Fibroblast of skin of right quadriceps (primary cell): ENCODE measurements around the gene CRACR2A.

ENCODE experiments used
- DNase-seq: peaks from one replicate; pipeline ENCODE4 v3.0.0-alpha.2; 2013

Gene CRACR2A

DNA sequence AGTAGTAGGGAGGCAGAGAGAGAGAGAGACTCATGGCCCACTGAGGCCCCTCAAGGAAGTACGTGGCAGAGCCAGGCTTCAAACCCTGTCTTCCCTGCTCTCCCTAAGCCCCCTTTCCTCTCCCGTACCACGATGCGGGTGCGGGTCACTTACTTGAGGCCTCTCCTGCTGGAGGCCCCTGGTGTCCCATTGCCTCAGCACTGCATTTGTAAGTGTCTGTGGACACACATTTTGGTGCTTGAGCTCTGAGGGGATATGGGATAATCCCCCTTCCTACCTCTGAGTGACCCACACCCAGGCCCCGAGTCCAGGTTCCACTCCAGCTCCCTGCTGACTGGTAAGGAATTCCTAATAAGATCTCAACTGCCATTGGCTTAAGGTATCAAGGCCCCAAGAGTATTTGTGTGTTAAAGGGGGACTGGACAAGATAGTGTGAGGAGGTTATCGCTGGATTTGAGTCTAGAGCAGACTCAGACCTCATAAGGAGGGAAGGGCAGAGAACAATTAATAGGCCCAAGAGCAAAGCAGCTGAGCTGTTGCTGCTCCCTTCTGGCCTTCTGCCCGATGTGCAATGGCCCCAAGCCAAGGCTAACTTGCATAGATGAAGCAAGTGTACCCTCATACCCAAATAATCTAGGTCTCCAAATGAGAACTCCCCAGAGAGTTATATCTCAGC is 71.9 kb downstream of the CRACR2A start:
- DNase-seq = peak; percentile 15

DNA sequence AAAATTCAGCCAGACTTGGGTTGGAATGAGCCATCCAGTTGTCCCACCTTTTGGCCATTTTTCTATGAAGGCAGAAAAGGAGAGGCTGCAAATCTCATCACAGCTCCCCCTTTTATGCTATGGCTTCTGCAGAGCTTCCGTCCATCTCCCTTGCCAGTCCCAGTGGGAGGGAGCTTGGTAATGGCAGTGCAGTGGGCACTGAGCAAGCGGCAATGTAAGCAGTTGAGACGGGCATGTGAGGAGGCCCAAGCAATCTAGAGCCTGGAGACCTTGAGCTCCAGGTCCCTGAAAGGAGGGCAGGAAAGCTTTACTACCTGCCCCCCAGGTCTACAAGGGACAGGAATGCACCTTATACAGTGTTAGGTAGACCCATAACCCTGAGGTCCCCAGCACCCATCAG is 73.1 kb downstream of the CRACR2A start:
- DNase-seq = no peak

DNA sequence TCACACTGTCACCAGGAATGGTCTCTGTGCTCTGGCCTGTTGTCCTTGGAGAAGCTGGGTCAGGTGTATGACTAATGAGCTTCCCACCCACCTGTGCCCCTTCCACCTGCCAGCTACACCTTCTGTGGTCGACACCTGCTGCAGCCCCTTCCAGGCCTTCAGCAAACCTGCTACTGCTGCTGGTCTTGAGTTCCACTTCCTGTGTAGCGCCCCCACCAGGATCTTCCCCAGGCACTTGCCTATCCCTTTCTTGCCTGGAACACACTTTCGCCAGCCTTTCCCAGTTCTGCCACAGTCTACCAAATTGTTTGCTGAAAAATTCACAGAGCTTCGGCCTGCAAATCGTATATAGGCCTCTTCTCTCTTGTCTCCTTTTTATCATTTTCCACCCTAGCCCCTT is 75.3 kb downstream of the CRACR2A start:
- no peak for DNase-seq

DNA sequence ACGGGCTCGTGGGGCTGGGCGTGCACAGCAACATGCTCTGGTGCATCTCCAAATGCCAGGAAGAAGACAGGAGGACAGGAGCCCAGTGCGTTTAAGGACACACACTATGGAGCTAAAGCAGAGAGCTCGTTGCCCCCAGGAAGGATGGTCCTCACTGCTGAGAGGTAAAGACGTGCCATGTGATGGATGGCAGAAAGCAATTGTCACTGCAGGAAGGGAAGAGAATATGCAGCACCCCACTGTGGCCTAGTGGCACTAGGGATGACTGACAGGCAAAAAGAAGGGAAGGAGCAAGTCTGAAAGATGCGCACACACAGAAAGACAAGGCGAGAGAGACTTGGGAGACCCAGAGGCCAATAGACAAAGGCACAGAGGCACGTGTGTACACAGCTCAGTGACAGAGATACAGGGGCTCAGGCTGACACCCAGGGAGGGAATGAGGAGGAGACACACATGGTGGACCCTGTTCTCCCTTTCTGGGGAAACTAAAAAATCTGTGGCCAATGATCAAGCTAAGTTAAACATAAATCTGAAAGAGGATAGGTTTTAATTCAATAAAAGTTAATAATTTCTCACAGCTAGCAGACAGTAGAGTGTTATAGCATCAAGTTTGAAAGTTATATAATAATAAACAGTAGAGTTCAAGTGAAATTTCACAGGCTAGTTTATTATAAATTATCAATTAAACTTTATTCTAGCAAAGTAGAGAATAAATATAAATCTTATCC is 78.8 kb downstream of the CRACR2A start:
- DNase-seq = no peak

DNA sequence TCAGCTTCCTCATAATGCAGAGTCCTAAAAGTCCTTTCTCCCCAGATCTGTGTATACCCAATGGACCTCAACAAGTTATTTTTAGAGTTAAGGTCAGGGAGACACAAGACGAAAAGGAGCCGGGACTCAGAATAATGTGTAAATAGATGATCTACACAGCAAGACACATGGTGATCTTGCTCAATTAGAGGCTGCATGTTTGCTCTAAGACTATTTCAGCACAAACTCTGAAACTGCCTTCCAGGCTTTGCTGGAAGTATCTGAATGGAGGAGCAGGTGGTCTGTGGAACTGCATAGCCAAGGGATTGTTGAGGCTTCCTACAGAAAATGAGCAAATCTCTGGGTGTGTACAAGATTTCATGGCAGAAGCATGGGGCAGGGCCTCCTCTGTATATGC is 80.8 kb downstream of the CRACR2A start:
- DNase-seq = no peak

DNA sequence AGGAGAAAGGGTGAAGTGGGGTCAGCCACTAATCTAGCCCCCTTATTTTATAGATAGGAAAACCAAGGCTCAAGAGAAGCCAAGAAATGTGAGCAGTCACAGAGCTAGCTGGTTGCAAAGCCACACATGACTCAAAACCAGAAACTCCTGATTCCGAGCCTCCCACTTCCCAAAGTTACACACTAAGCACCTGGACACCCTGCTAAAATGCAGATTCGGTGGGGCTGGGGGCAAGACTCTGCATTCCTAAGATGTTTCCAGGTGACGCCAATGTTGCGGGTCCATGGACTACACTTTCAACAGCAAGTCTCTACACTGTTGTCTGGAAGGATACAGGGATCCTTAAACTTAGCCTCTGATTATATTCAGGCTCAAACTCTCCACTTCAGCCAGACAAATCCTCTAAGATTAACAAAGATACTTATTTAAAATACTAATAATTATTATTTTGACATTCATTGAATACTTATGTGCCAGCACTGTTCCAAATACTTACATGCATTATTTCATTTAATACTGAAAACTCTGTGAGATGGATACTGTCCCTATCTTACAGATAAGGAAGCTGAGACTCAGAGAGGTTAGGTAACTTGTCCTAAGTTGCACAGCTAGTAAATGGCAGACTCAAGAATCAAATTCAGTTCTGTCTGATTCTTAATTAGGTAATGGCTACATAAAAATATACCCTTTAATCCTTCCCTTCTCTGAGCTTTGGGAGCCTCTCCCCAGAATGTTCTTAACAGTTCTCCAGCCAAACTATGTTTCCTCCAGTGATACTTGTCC is 81.4 kb downstream of the CRACR2A start:
- DNase-seq = no peak

DNA sequence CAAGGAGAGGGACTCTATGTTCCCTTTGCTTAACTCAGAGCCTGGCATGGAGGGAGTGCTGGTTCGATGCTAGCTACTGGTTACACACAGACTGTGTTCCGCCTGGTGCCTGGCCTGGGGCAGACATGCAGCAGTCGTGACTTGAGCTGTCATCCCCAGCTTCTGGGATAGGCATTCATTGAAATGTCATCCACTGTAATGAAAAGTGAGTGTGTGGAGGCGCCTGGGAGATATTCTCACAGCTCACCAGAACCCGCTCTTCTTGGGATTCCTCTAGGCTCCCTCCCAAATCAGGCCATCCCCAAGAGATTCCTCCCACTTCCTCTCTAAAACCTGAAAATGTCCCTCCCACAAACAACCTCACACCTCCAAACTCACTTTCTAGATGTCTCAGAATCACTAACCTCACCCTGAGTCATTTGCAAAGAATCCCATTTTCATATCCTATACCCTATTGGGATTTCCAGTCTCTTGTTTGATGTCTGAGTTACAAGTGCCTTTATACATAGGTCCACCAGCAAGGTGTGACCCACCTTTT is 82.8 kb downstream of the CRACR2A start:
- DNase-seq = no peak

DNA sequence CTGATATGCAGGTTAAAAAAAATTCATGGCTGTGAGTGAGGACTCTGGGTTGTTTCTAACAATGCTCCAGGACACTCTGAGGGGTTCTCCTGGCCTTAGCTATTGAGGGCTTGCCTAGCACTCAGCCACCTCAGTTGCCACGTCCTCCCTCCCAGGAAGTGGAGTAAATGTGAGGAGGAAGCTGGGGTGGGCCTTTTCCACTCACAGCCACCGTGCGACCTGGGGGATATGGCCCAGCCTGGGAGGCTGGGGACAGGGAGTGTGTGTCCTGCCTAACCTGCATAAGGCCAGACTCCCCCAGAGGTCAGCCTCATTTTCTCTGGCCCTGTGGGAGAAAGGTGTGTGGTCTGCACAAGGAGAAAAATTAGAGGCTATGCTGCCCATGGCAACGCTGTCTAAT is 83.3 kb downstream of the CRACR2A start:
- no peak for DNase-seq

DNA sequence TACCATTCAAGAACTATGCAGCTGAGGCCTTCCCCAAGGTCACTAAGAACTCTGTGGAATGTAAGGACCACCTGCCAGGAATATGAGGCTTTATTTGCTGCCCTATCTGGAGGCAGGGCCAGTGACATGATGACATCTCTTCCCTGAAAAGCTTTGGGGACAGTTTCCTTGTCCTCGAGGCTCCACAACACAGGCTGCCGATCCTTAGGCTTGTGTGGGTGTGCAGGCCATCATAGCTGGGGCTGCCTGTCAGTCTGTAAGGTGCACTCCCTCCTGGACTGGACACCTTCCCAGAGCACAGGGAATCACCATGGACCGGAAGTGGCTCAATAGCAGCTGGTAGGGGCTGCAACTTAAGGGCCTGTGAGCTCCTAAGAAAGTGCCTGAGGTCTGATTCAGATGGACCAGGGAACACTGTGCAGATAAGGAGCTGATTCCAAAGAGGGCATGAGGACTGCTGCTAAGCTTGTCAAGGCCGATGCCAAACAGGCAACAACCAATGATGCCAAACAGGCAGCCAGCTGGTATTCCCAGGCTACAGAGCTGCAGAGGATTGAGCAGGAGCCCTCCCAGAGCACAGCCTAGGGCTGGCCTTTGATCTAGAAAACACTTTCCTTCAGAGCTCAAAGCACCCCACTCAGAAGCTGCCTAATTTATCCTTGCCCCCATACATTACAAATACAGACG is 84.3 kb downstream of the CRACR2A start:
- DNase-seq = no peak

DNA sequence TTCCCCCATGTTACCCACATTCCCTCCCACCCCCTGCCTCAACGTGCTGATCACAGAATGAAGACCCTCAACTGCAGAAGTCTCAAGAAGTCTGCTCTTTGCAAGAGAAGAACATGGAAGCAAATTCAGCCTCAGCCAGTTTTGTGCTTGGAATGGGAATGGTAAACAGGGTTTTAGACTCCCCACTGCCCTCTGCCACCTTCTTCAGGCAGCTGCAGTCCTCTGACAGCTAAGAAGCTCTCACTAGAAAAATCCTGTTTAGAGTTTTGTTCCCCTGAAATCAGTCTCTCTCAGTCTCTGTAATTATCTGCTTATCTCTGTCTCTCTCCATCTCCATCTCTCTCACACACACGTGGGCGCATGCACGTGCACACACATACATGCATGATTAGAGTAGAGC is 85.4 kb downstream of the CRACR2A start:
- no peak for DNase-seq

DNA sequence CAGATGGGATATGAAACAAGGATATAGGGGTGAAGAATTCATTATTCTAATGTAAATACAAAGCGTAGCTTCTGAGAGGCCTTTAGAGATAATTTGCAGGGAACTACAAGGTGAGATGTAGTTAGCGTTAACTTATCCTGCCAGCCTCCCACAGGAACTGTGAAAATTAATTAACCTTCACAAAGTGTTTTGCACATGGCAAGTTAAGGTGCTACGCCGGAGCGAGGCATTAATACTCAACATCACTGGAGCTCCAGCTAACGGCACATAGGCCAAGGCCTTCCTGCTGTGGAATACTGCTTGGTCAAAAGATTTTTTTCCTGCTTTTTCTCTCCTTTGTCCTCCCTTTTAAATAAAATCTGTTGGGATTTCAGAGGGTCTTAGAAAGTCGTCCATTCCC is 86.5 kb downstream of the CRACR2A start:
- DNase-seq = no peak

DNA sequence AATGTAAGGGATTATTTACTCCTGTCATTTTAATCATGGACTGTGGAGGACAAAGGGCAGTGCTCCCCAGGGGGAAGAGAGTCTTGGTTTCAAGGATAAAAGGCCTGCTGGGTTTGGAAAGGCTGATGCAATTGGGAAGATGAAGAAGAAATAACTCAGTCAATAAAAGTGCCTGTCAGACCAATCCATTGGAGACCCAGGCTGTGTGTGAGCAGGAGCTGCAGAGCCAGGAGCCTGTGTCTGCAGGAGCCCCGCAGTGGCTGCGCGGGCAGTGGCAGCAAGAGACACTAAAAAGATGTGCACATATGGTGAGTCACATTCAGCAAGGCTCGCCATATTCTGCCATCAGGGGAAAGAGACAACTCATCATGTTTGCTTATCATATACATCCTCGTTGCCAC is 90.4 kb downstream of the CRACR2A start:
- DNase-seq = peak; percentile 63

DNA sequence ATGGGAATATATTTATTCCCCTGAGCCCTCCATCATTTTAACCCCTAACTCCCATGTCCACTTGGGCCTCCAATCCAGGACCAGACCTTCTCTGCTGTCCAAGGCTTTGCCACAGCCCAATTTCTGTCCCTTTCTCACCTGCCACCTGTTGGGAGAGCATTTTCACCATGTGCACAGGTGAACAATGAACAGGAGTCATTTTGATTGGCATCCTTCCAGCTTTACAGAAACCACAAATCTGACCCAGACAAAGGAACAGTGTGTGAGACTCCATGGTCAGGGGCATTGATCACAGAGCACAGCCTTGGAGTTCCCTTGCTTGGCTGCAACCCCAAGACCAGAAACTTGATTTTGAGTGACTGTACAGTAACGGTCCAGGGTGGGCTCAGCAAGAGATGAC is 91.9 kb downstream of the CRACR2A start:
- DNase-seq = no peak

DNA sequence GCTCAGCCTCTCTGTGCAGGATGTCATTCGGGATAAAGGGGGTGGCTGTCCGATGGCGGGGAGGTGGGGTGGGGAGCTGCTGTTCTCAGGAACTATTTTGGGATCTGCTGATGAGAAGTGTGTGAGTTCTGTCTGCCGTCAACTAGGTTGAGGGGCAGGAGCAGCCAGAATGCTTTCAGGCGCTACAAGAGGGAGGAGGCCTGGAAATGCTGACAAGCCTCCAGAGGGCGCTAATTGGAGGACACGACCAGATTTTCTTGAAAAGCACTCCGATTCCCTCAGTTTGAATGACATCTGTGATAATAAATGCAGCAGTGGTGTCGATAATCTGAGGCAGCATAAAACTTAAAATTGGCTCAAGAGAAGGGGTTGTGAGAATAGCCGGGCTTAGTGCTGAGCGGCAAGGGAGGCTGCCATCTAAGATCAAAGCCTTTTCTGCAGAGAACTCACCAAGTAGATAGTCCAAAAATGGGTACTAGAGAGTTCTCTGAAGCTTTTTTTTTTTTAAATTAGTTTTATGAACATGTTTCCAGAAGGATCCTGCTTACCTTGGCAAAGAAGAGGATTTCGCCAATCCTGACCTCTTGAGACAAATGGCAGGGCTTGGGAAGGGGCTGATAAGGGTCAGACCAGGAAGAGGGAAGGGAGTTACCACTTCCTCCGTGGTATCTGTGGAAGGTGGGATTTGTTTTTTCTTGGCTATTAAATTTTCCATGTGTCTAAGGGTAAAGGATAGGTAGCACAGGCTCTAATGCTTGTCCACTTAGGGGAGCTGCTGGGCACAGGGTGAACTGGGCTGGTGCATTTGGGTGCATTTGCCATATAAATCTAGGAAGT is 94.4 kb downstream of the CRACR2A start:
- DNase-seq = peak; percentile 19

DNA sequence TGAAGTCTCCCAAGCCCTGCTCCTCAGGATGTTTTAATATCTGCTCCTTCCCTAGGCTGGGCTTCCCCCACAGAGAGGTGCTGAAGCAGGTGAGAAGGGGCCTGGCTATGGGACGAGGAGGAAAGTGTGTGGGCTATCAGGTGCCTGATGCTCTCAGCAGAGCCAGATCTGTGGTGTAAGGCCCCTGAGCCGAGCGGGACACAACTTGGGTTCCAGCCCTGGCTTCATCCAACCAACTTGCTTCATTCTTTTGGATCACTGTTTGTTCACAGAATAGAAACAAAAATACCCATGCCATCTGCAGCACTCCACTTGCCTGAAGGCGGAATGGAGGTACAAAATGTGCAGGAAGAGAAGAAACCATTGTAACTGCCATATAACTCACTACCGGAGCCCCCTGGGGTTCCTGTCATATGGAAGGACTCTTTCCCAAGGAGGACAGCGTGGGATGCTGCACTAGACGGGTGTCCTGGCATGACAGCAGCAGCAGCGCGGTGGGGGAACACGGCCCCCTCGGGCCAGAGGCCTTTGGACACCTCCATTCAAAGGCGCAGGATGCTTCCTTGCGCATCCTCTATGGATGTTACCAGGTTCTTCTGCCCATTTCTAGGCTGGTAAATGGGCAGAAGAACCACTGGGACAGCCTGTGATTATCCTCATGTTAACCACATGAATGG is 95.8 kb downstream of the CRACR2A start:
- no peak for DNase-seq

DNA sequence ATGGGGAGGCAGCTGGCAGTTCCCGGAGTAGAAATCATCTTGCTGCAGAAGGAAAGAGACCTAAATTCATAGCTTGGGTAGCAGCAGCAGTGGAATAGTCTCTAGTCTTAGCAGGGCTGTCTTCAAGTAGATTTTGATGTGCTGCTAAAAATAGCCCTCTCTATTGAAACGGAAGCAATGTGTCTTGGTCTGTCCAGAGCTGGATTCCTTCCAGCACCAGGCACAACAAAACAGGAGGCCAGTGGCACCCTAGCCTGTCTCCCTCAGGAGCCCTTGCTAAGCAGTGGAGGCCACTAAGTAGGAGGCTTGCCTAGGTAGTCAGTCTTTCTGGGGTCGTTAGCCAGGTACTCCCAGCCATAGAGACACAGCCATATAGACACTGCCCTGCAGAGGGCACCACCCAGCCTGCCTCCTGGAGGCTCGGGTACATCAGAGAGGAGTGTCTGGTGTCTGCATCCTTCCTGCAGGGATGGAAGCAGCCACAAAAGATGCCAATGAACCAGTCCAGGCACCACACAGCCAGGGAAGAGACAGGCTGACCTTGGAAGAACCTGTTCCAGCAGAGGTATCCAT is 97.5 kb downstream of the CRACR2A start:
- peak; percentile 11 for DNase-seq

DNA sequence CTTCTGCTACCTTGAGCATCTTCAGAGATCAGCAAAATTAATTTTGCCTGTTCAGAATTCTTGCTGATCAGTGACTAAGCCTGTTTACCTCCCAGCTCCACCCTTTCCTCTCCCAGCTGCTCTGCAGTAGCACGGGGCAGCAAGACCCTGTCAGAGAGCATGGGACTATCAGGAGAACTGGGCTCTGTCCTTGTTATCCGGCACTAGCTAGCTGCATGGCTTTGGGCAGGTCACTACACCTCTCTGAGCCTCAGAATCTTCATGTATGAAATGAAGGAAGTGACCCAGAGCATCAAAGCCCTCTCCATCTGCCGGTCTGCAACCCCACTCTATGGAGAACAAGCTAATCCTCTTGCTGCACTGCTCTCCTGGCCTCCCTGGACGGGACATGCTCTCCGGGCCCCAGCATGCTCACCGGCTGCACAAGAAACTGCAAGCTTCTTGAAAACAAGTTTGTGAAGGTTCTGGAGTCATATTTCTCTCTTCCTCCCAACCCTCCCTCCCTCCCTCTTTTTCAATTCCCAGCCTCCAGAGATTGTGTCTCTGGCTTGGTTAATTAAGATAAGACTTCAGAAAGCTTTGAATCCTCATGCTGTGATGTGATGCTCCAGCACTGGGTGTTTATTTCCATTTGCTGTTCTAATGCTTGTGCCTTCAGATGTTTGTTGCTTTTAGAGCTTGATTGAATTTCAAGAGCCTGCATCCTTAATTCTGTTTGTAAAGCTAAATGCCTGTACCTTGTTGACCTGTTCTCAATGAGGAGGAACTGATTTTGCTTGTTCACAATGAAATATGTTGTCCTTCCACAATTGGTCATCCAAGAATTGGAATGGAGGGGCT is 101.1 kb downstream of the CRACR2A start:
- DNase-seq = no peak

DNA sequence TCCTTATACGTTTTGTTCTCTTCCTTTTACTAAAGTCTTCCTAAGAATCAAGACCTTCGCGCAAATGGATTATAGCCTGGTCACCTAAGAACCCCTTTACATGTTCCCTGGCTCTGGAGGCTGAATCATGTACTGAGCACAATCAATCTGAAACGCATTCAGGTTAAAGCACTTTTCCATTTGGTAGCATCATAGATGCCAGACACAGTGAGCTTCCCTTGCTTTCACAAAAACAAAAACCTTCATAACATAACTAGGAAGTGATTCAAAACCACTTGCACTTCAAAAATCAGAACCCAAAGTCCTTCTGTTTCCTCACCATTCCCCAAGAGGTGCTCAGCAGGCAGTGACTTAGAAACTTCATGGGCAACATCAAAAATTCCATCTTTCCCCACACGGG is 105.4 kb downstream of the CRACR2A start:
- DNase-seq = no peak

DNA sequence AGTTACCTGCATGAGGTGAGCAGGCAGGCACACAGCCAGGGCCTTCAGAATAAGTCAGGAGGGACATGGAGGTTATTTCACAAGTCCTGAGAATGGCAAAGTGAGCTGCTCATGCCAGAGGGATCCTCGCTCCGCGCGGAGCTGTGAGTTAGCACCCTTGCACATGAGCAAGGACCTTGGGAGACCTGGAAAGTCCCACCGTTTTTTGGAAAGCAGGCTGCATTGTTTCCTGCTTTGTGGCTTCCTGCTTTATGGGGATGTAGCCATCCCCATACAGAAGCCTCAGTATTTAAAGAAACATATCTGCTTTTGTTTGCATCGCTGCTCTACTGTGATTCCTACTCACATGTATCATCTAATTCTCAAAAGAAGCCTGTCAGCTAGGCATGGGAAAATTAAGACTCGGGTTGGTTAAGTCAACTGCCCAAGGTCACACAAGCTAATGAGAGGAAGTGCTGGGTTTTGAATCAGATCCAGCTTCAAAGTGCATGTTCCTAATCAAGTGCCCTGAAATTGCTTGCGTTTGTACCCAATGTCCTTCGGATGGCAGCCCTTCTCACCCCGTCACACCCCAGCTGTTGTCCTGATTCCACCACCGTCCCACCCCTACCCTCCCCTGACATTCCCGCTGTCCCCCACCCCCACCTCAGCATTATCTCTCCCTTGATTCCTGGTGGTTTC is 106.2 kb downstream of the CRACR2A start:
- DNase-seq = no peak

DNA sequence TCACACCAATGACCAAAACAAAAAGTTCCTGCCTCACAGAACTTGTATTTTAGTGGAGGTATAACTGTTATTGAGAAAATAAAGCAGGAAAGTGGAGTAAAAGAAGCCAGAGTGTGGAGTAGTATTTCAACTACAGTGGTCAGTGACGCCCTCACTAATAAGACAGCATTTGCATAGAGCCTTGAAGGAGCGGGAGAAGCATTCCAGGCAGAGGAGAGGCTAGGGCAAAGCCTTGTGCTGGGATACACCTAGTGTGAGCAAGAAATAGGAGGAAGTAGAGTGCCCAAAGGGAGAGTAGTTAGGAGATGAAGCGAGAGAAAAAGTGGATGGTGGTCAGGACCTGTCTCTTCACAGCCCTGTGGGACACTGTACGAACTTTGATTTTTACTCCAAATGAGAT is 107.8 kb downstream of the CRACR2A start:
- DNase-seq = no peak
